Caki2 (cell line): ENCODE results near the gene RUNX1. TPM values are rescaled to one million over a fixed set of nuclear protein-coding genes. Genes with fewer than 3 reads are reported as not detected.

Source experiments
- DNase-seq: peaks from one replicate; pipeline ENCODE4 v3.0.0-alpha.2; 2015; ENCODE audit warnings: low read depth
- in situ Hi-C: cut with HindIII; loops from 2 replicates; pipeline ENCODE4 v1.10.0; 2016; ENCODE audit warnings: low sequenced_read_pairs, low pct_unique_long_range_greater_than_20kb, mixed read lengths
- total RNA-seq: library from RNA; depleted of rRNA; stranded (reverse); fragments of >200 nt; shearing (Covaris generic); gene quantifications from 2 replicates; pipeline ENCODE4 v1.2.3, GENCODE V29; 2014; ENCODE audit warnings: low replicate concordance

The RUNX1 gene
- total RNA-seq, 1 experiment from 2014 or later = 4.8 TPM

GRCh38 chr21:34869545-34869944 is 179.6 kb downstream of the RUNX1 start:
- in situ Hi-C loops = no loop called here

GRCh38 chr21:34867785-34868184 is 181.3 kb downstream of the RUNX1 start:
- DNase-seq = no peak
- in situ Hi-C loops = no loop called here

More at GRCh38 chr21:34869545-34869944, 179.6 kb downstream of the RUNX1 start:
- DNase-seq = no peak

GRCh38 chr21:34865400-34866241 is 183.5 kb downstream of the RUNX1 start:
- in situ Hi-C loops = no loop called here

GRCh38 chr21:34864370-34865149 is 184.5 kb downstream of the RUNX1 start:
- DNase-seq = no peak
- in situ Hi-C loops = no loop called here

More at GRCh38 chr21:34865400-34866241, 183.5 kb downstream of the RUNX1 start:
- peak; percentile 77 for DNase-seq

- in situ Hi-C loops = no loop called here
- DNase-seq = no peak
These were observed 186.2 kb downstream of the RUNX1 start for GRCh38 chr21:34862951-34863350.

GRCh38 chr21:34861258-34861657 is 187.8 kb downstream of the RUNX1 start:
- in situ Hi-C loops = no loop called here
- DNase-seq = no peak

- DNase-seq = no peak
- in situ Hi-C loops = no loop called here
These were observed 189.0 kb downstream of the RUNX1 start for GRCh38 chr21:34859976-34860653.

- DNase-seq = no peak
- in situ Hi-C loops = no loop called here
These were observed 190.5 kb downstream of the RUNX1 start for GRCh38 chr21:34858559-34858958.

- no peak for DNase-seq
- in situ Hi-C loops = no loop called here
These were observed 191.2 kb downstream of the RUNX1 start for GRCh38 chr21:34857874-34858273.

- no peak for DNase-seq
- in situ Hi-C loops = no loop called here
These were observed 191.9 kb downstream of the RUNX1 start for GRCh38 chr21:34857122-34857713.

- no peak for DNase-seq
- in situ Hi-C loops = no loop called here
These were observed 196.7 kb downstream of the RUNX1 start for GRCh38 chr21:34852448-34852847.

- in situ Hi-C loops = no loop called here
- DNase-seq = no peak
These were observed 198.9 kb downstream of the RUNX1 start for GRCh38 chr21:34850166-34850690.

GRCh38 chr21:34846601-34847112 is 202.4 kb downstream of the RUNX1 start:
- in situ Hi-C loops = no loop called here
- peak; percentile 79 for DNase-seq

- in situ Hi-C loops = no loop called here
- DNase-seq = peak; percentile 92
These were observed 203.3 kb downstream of the RUNX1 start for GRCh38 chr21:34845521-34846451.

GRCh38 chr21:34844924-34845238 is 204.2 kb downstream of the RUNX1 start:
- in situ Hi-C loops = no loop called here
- no peak for DNase-seq

- DNase-seq = peak; percentile 74
- in situ Hi-C loops = no loop called here
These were observed 204.8 kb downstream of the RUNX1 start for GRCh38 chr21:34844013-34844923.
